ENCODE data around the gene ETV7.

The ETV7 gene

DNA sequence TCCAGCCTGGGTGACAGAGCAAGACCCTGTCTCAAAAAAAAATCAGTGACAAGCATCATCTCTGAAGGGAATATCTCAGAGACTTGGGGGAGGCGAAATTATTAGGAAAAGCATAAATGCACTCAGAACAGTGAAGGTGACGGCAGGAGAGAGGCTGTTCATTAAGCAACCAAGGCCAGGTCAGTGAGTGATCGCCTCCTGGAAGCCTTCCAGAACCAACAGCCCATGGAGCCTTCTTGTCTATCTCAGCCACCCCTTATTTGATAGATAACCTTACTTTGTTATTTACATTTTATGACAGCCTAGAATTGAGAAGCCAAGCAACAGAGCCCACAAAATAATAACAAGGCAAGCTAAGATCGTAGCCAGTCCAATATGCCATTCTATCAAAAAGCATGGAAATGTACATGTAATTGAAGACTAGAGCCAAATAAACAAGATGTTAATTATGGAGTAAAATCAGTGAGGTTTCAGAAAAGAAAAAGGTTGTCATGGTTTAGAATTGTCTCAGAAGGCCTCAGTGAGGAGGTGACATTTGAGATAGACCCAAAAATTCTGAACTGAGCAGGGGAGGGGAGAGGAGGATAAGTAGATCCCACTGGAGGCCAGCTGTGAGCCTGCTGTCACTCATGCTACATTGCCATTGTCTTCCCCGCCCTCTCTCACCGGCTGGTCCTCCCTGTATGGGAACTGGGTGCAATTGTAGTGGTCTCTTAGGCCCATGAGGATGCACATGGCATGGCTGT is 68.6 kb downstream of the ETV7 start:
- no peak for DNase-seq

DNA sequence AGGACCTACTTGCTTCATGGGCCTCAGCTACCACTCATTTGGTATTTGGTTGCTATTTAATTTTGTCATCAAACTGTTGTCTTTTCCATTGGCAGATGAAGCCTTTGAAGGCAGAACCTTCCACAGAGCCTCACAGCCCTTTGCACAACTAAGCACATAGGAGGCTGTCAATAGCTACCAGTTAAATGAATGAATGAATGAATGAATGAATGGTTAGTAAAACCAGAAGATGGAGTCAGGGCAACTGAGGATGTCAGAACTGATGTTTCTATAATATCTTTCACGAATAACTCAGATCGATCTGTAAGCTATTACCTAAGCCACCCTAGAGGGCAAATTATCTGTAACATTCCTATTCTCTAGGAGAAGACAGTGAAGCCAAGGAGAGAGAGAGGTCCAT is 69.8 kb downstream of the ETV7 start:
- no peak for DNase-seq

All from CD4-positive, alpha-beta T cell treated with Interleukin-10 for 1 hour (primary cell).